GM12891 (cell line): ENCODE data around the gene RHEB.

Experiments
- DNase-seq: peaks from one replicate; pipeline ENCODE4 v3.0.0; 2011; ENCODE audit warnings: low spot score; ENCODE audit not compliant: insufficient read length
- FAIRE-seq: peaks from 2 replicates; lab custom pipeline; 2011; peaks lifted over from hg19 to GRCh38; lab: Jason Lieb, UNC
- PAX5 ChIP-seq: IDR thresholded peaks from 2 replicates; pipeline ENCODE4 v1.6.1; 2011; ENCODE audit warnings: low read length, moderate library complexity, mild to moderate bottlenecking; ENCODE audit not compliant: insufficient read depth, severe bottlenecking
- POLR2A ChIP-seq: IDR thresholded peaks from 2 replicates; pipeline ENCODE4 v1.6.1; 2011; ENCODE audit warnings: low read depth, low read length, control low read depth
- POLR2AphosphoS5 ChIP-seq: IDR thresholded peaks from 2 replicates; pipeline ENCODE4 v1.6.1; 2011; ENCODE audit warnings: low read depth, low read length, control low read depth
- POU2F2 ChIP-seq: IDR thresholded peaks from 2 replicates; pipeline ENCODE4 v1.6.1; 2011; ENCODE audit warnings: low read depth, mild to moderate bottlenecking, control low read depth, low read length, moderate library complexity
- SPI1 ChIP-seq: IDR thresholded peaks from 2 replicates; pipeline ENCODE4 v1.6.1; 2011; ENCODE audit warnings: low read depth, low read length, control low read depth
- TAF1 ChIP-seq: IDR thresholded peaks from 2 replicates; pipeline ENCODE4 v1.6.1; 2011; ENCODE audit warnings: low read depth, low read length, control low read depth

Gene RHEB

DNA sequence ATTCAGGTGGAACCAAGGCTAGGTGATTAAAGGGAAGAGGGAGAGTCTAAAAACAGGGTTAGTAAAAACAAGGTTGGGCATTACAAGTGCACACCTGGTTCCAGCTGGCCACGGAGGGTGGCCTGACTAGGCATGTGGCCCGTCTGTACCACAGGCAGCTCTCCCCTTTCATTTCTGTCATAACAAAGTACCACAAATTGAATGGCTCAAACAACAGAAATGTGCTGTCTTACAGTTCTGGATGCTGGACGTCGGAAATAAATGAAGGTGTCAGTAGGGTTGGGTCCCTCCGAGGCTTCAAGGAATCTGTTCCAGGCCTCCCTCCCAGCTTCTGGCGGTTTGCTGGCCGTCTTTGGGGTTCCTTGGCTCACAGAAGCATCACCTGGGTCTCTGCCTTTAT is 96.5 kb downstream of the RHEB start:
- TF ChIP-seq TAF1, result no peak
- TF ChIP-seq PAX5, result no peak
- TF ChIP-seq POU2F2, result no peak
- TF ChIP-seq POLR2AphosphoS5, result no peak
- TF ChIP-seq SPI1, result no peak
- no peak for TF ChIP-seq POLR2A
- DNase-seq (no peak), FAIRE-seq (no peak)

DNA sequence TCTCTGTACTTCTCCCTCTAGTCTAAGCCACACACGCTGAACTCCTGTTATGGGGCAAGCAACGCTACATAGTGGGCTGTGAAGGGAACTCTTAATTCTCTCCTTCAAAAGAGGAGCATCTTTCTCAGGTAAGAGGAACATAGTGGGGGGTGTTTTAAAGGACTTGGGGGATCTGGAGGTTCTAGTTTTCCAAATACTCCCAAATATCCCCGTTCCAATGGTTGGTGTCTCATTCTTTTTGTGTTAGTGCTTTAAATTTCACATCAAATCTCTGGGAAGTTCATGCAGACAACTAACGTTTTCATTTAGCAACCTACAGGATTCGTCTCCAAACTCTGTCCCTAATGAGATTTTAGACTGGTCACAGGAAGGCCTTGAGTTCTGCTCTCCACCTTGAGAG is 97.5 kb downstream of the RHEB start:
- no peak for FAIRE-seq
- no peak for DNase-seq
- TF ChIP-seq PAX5 (no peak), TAF1 (no peak), POLR2AphosphoS5 (no peak), POU2F2 (no peak), POLR2A (no peak), SPI1 (no peak)

- TF ChIP-seq SPI1, result no peak
- TF ChIP-seq PAX5, result no peak
- no peak for TF ChIP-seq POLR2AphosphoS5
- DNase-seq, result no peak
- FAIRE-seq, result no peak
Measured at GRCh38 chr7:151420144-151420543, 99.6 kb downstream of the RHEB start.

DNA sequence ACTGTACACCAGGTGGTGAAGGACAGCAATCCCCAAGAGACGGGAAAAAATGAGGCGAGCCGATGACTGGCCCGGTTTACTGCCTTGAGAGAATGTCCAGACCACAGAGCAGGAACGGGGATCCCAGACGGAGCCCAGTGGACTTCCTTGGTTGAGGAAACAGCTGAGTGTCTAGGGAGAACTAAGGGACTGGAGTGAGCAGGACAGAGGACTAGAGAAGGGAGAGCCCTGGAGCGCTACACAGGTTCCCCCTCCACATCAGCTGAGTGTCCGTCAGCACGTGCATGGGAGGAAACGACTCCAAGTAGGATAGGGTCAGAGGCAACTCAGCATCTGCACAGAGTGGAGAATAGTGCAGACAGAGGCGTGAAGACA is 102.8 kb downstream of the RHEB start:
- no peak for DNase-seq
- TF ChIP-seq SPI1 (no peak), POLR2A (no peak), TAF1 (no peak), PAX5 (no peak), POLR2AphosphoS5 (no peak), POU2F2 (no peak)
- no peak for FAIRE-seq

DNA sequence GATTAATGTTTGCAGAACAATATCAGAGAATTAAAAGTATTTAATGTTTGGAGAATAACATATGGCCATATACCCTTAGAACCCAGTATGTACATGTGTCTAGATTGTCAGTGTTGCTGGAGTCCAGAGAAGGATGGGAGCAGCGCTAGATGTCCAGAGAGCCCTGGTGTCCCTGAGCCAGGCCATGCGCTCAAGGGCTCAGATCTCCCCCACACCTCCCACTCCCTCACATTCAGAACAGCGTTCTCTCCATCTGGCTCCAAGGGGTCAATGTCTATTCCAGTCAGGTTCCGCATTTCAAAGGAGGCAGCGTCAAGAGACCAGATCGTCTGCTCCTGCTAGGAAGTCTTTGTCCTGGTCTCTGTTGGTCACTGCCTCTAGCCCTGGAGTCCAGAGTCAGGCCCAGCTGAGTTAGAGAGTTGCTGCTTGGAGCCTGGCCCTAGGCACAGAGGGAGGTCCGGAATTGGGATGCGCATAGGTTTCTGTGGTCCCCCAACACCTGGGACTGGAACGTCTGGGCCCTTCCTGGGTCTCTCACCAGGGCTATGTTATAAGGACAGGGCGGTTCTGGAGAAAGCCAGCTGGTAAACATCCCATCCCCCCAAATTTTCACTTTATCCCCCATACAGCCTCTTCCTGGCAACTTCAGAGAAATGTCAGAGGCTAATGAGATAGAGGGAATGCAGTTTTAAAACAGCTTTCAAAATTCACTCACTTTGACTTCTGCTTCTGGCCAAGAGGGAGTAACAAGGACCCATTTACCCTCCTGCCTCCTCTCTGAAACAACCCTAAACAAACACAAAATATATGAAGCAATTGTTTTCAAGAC is 103.4 kb downstream of the RHEB start:
- DNase-seq (no peak), FAIRE-seq (no peak)
- no peak for TF ChIP-seq SPI1
- no peak for TF ChIP-seq PAX5
- no peak for TF ChIP-seq POU2F2
- no peak for TF ChIP-seq POLR2A
- TF ChIP-seq TAF1, result no peak
- TF ChIP-seq POLR2AphosphoS5, result no peak
